Glomerular endothelial cell (primary cell): ENCODE measurements around the gene GOSR1. TPM values are rescaled to one million over a fixed set of nuclear protein-coding genes. Genes with fewer than 3 reads are reported as not detected.
"Not testable (repeated sequence)": the region's sequence is repeated elsewhere in the genome, so short reads cannot be mapped to it uniquely, and the experiment has no call there.

ENCODE experiments used
- DNase-seq: peaks from one replicate; pipeline ENCODE4 v3.0.0-alpha.2; 2011; ENCODE audit warnings: low read depth, low spot score; ENCODE audit errors: extremely low read depth
- total RNA-seq: library from RNA; depleted of rRNA; stranded (reverse); fragments of >200 nt; gene quantifications from 2 replicates; pipeline ENCODE4 v1.2.3, GENCODE V29; 2015

The GOSR1 gene
- total RNA-seq, 1 donor from 2014 or later, result 21.4 TPM

- no peak for DNase-seq
Measured at GRCh38 chr17:30559656-30560055, 82.4 kb downstream of the GOSR1 start.

GRCh38 chr17:30560117-30561026 lies 83.2 kb downstream of the GOSR1 start:
- DNase-seq, result not testable (repeated sequence)

GRCh38 chr17:30561766-30562165 lies 84.6 kb downstream of the GOSR1 start:
- DNase-seq, result not testable (repeated sequence)

GRCh38 chr17:30563131-30563904 lies 86.1 kb downstream of the GOSR1 start:
- not testable (repeated sequence) for DNase-seq

- DNase-seq, result not testable (repeated sequence)
Measured at GRCh38 chr17:30563905-30564390, 86.7 kb downstream of the GOSR1 start.

- DNase-seq, result not testable (repeated sequence)
Measured at GRCh38 chr17:30564422-30565072, 87.3 kb downstream of the GOSR1 start.

- DNase-seq, result no peak
Measured at GRCh38 chr17:30565073-30565935, 88.1 kb downstream of the GOSR1 start.

GRCh38 chr17:30566104-30566503 lies 88.9 kb downstream of the GOSR1 start:
- DNase-seq, result not testable (repeated sequence)

- not testable (repeated sequence) for DNase-seq
Measured at GRCh38 chr17:30566516-30567225, 89.5 kb downstream of the GOSR1 start.

GRCh38 chr17:30567231-30568116 lies 90.3 kb downstream of the GOSR1 start:
- DNase-seq, result no peak

- DNase-seq, result no peak
Measured at GRCh38 chr17:30568117-30568430, 90.9 kb downstream of the GOSR1 start.

GRCh38 chr17:30569531-30570175 lies 92.4 kb downstream of the GOSR1 start:
- DNase-seq, result not testable (repeated sequence)

GRCh38 chr17:30570191-30570590 lies 93.0 kb downstream of the GOSR1 start:
- no peak for DNase-seq

- DNase-seq, result no peak
Measured at GRCh38 chr17:30570596-30571265, 93.5 kb downstream of the GOSR1 start.

- not testable (repeated sequence) for DNase-seq
Measured at GRCh38 chr17:30571404-30571803, 94.2 kb downstream of the GOSR1 start.

- no peak for DNase-seq
Measured at GRCh38 chr17:30571921-30572320, 94.7 kb downstream of the GOSR1 start.
